GM10248 (cell line): ENCODE measurements around the gene MAD1L1.

Source experiments
- CTCF ChIA-PET: fragments of 300-600 bp; sonication (Branson Sonifier 250); formaldehyde crosslinking; extraction: SDS; loops from one replicate; lab custom pipeline; 2021; ENCODE audit warnings: antibody characterized with exemption; lab: Yijun Ruan, JAX
- POLR2A ChIA-PET: fragments of 350-650 bp; sonication (Branson Sonifier 250); formaldehyde crosslinking; extraction: SDS; loops from one replicate; lab custom pipeline; 2020; ENCODE audit warnings: antibody characterized with exemption; lab: Yijun Ruan, JAX
- DNase-seq: peaks from one replicate; pipeline ENCODE4 v3.0.0; 2012; ENCODE audit errors: extremely low spot score
- CTCF ChIP-seq: IDR thresholded peaks from 2 replicates; pipeline ENCODE4 v1.5.1; 2012; ENCODE audit warnings: mild to moderate bottlenecking, low read depth; ENCODE audit errors: extremely low read depth, missing control alignments, control extremely low read depth

Gene MAD1L1

GRCh38 chr7:2079332-2080059, 153.2 kb downstream of the MAD1L1 start:
- ChIA-PET CTCF (no interaction called here), POLR2A (interaction anchor here (0.6 to 1.0 kb wide), 2 partner anchors 163 to 333 kb away, joined by 3 read pairs; partner anchors contain the start of genes MRM2 and NUDT1)
- no peak for TF ChIP-seq CTCF

GRCh38 chr7:2078899-2079298, 153.8 kb downstream of the MAD1L1 start:
- no peak for DNase-seq
- TF ChIP-seq CTCF, result no peak
- CTCF ChIA-PET, result no interaction called here
- POLR2A ChIA-PET, result interaction anchor here (0.6 to 1.0 kb wide), 2 partner anchors 163 to 334 kb away, joined by 3 read pairs; partner anchors contain the start of genes MRM2 and NUDT1

More at GRCh38 chr7:2079332-2080059, 153.2 kb downstream of the MAD1L1 start:
- no peak for DNase-seq

- POLR2A ChIA-PET, result no interaction called here
- CTCF ChIA-PET, result no interaction called here
- no peak for DNase-seq
- TF ChIP-seq CTCF, result no peak
These were observed 156.1 kb downstream of the MAD1L1 start for GRCh38 chr7:2076649-2077064.

GRCh38 chr7:2075811-2076210, 156.9 kb downstream of the MAD1L1 start:
- CTCF ChIA-PET, result no interaction called here
- POLR2A ChIA-PET, result no interaction called here

GRCh38 chr7:2074691-2075090, 158.1 kb downstream of the MAD1L1 start:
- DNase-seq, result no peak
- ChIA-PET POLR2A (no interaction called here), CTCF (interaction anchor here (1.1 kb wide), 1 partner anchor 12 kb away, joined by 3 read pairs; no protein-coding TSS in a partner anchor)
- TF ChIP-seq CTCF, result no peak

More at GRCh38 chr7:2075811-2076210, 156.9 kb downstream of the MAD1L1 start:
- DNase-seq, result no peak
- no peak for TF ChIP-seq CTCF

GRCh38 chr7:2072798-2073197, 159.9 kb downstream of the MAD1L1 start:
- peak; percentile 42 for DNase-seq
- ChIA-PET CTCF (interaction anchor here (1.5 kb wide), 1 partner anchor 10 kb away, joined by 7 read pairs; no protein-coding TSS in a partner anchor), POLR2A (no interaction called here)
- TF ChIP-seq CTCF, result no peak
